Liver (tissue), 3 donors: ENCODE data around the gene HUNK.

ENCODE experiments used
- RAD21 ChIP-seq, 2 donors: IDR thresholded peaks; 2 replicates each; pipeline ENCODE4 v1.6.1; 2016; ENCODE audit warnings: antibody characterized with exemption in 2 of 2, mild to moderate bottlenecking in 2 of 2
- SP1 ChIP-seq: IDR thresholded peaks from 2 replicates; pipeline ENCODE4 v1.6.1; 2018; ENCODE audit warnings: antibody characterized with exemption, mild to moderate bottlenecking
- TF ChIP-seq, protein P1 (sequence below): fragments of 150-350 bp; IDR thresholded peaks from 2 replicates; pipeline ENCODE4 v1.5.1; 2017; ENCODE audit warnings: improper control_type of control experiment, low read depth, low read length; ENCODE audit not compliant: missing input control
- TF ChIP-seq, protein P2 (sequence below): IDR thresholded peaks from 2 replicates; pipeline ENCODE4 v1.6.1; 2016; ENCODE audit warnings: antibody characterized with exemption
- donor health status: healthy.
- donor health status: healthy.

DNA sequence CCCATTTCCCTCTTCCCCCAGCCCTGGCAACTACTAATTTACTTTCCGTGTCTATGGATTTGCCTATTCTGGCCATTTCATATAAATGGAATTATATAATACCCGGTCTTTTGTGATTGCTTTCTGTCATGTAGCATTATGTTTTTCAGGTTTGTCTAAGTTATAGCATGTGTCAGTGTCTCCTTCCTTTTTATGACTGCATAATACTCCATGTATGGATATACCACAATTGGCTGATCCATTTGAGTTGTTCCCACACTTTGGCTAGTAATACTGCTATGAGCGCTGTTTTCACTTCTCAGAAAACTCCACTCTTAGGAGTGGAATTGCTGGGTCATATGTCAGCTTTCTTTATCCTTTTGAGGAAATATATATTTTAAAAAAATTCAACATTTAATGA lies 53.7 kb downstream of the HUNK start:
- TF ChIP-seq, protein P1, sequence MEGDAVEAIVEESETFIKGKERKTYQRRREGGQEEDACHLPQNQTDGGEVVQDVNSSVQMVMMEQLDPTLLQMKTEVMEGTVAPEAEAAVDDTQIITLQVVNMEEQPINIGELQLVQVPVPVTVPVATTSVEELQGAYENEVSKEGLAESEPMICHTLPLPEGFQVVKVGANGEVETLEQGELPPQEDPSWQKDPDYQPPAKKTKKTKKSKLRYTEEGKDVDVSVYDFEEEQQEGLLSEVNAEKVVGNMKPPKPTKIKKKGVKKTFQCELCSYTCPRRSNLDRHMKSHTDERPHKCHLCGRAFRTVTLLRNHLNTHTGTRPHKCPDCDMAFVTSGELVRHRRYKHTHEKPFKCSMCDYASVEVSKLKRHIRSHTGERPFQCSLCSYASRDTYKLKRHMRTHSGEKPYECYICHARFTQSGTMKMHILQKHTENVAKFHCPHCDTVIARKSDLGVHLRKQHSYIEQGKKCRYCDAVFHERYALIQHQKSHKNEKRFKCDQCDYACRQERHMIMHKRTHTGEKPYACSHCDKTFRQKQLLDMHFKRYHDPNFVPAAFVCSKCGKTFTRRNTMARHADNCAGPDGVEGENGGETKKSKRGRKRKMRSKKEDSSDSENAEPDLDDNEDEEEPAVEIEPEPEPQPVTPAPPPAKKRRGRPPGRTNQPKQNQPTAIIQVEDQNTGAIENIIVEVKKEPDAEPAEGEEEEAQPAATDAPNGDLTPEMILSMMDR: no peak
- TF ChIP-seq, protein P2, sequence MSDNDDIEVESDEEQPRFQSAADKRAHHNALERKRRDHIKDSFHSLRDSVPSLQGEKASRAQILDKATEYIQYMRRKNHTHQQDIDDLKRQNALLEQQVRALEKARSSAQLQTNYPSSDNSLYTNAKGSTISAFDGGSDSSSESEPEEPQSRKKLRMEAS: no peak
- TF ChIP-seq SP1: no peak
- no peak for TF ChIP-seq RAD21 (IDR thresholded peaks at IDR 0.05)
